GM23338 (cell line): ENCODE results near the gene GFOD1.

Experiments
- EZH2 ChIP-seq: fragments of 200-600 bp; sonication (generic); IDR thresholded peaks from one replicate; pipeline ENCODE4 v1.8.0; 2017; ENCODE audit warnings: antibody characterized with exemption, mild to moderate bottlenecking, low read depth; ENCODE audit not compliant: unreplicated experiment
- EZH2phosphoT487 ChIP-seq: fragments of 200-600 bp; sonication (generic); IDR thresholded peaks from one replicate; pipeline ENCODE4 v1.8.1; 2018; ENCODE audit warnings: antibody characterized with exemption; ENCODE audit not compliant: unreplicated experiment
- JUNB ChIP-seq: IDR thresholded peaks from one replicate; pipeline ENCODE4 v1.6.1; 2016; ENCODE audit warnings: antibody characterized with exemption; ENCODE audit not compliant: unreplicated experiment
- NANOG ChIP-seq: IDR thresholded peaks from 2 replicates; pipeline ENCODE4 v1.6.1; 2016; ENCODE audit warnings: antibody characterized with exemption, borderline replicate concordance
- POLR2AphosphoS5 ChIP-seq: IDR thresholded peaks from 2 replicates; pipeline ENCODE4 v1.6.1; 2016; ENCODE audit warnings: antibody characterized with exemption, low read depth
- TF ChIP-seq, protein P1 (sequence below), 2 experiments: fragments of 200-600 bp in 1 of 2; sonication (generic) in 1 of 2; conservative IDR thresholded peaks; 2 replicates each; pipeline versions ENCODE4 v1.5.1 to v1.6.1; 2016 to 2017; ENCODE audit warnings: antibody characterized with exemption in 2 of 2, low read depth in 2 of 2, mild to moderate bottlenecking in 2 of 2, moderate library complexity in 1 of 2
- TF ChIP-seq, protein P2 (sequence below): IDR thresholded peaks from one replicate; pipeline ENCODE4 v1.6.1; 2018; ENCODE audit warnings: antibody characterized with exemption; ENCODE audit not compliant: unreplicated experiment

DNA sequence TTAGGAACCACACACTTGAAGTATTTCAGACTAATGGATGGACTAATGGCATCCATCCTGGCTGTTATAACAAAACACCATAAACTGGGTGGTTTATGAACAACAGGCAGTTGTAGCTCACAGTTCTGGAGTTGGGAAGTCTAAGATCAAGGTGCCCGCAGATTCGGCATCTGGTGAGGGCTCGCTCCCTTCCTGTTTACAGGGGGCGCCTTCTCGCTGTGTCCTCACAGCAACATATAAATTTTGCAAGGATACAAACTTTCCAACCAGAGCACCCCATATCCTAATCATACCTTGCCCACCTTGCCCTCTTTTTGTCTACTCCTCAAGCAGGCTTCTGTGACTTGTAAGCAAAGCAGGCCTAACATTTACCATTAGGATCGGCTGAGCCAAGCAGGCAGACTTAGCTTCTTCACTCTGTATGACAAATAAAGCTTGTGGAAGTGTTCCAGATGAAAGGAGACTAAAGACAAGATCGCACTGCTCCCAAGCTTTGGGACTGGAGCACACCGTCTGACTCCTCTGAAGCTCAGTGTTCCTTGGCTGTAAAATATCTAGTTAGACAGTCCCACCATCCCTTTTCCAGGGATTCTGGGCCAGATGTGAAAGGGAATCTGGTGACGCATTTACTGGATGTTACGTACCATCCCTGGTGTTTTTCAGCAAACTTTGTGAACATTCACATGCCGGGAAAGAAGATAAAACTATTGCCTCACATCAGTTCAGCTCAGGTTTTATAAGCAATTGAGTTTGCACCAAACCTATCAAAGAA lies 34.9 kb downstream of the GFOD1 start:
- TF ChIP-seq, protein P1, sequence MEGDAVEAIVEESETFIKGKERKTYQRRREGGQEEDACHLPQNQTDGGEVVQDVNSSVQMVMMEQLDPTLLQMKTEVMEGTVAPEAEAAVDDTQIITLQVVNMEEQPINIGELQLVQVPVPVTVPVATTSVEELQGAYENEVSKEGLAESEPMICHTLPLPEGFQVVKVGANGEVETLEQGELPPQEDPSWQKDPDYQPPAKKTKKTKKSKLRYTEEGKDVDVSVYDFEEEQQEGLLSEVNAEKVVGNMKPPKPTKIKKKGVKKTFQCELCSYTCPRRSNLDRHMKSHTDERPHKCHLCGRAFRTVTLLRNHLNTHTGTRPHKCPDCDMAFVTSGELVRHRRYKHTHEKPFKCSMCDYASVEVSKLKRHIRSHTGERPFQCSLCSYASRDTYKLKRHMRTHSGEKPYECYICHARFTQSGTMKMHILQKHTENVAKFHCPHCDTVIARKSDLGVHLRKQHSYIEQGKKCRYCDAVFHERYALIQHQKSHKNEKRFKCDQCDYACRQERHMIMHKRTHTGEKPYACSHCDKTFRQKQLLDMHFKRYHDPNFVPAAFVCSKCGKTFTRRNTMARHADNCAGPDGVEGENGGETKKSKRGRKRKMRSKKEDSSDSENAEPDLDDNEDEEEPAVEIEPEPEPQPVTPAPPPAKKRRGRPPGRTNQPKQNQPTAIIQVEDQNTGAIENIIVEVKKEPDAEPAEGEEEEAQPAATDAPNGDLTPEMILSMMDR (conservative IDR thresholded peaks at IDR 0.05; ENCODE audit: low read depth in 2 of 2): peak; percentile 27 to 47; a peak in 3 of 4 replicates
- TF ChIP-seq EZH2 (no peak), EZH2phosphoT487 (no peak), NANOG (no peak), POLR2AphosphoS5 (no peak), JUNB (no peak)
- TF ChIP-seq, protein P2, sequence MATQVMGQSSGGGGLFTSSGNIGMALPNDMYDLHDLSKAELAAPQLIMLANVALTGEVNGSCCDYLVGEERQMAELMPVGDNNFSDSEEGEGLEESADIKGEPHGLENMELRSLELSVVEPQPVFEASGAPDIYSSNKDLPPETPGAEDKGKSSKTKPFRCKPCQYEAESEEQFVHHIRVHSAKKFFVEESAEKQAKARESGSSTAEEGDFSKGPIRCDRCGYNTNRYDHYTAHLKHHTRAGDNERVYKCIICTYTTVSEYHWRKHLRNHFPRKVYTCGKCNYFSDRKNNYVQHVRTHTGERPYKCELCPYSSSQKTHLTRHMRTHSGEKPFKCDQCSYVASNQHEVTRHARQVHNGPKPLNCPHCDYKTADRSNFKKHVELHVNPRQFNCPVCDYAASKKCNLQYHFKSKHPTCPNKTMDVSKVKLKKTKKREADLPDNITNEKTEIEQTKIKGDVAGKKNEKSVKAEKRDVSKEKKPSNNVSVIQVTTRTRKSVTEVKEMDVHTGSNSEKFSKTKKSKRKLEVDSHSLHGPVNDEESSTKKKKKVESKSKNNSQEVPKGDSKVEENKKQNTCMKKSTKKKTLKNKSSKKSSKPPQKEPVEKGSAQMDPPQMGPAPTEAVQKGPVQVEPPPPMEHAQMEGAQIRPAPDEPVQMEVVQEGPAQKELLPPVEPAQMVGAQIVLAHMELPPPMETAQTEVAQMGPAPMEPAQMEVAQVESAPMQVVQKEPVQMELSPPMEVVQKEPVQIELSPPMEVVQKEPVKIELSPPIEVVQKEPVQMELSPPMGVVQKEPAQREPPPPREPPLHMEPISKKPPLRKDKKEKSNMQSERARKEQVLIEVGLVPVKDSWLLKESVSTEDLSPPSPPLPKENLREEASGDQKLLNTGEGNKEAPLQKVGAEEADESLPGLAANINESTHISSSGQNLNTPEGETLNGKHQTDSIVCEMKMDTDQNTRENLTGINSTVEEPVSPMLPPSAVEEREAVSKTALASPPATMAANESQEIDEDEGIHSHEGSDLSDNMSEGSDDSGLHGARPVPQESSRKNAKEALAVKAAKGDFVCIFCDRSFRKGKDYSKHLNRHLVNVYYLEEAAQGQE: no peak
